DND-41 (cell line): Measurements from ENCODE around the gene CALML3.

ENCODE experiments used
- ATAC-seq: fragments of 200-7000 bp; cut with Tn5 transposase; 3 replicates; pipeline ENCODE4 v1.9.1; 2021; ENCODE audit warnings: low read depth; ENCODE audit not compliant: insufficient read depth
- DNase-seq: peaks from one replicate; pipeline ENCODE4 v3.0.0-alpha.2; 2020
- H2AFZ ChIP-seq: 2 replicates; pipeline ENCODE4 v1.6.0; 2012; ENCODE audit warnings: low read depth, low read length
- H3K27ac ChIP-seq: 2 replicates; pipeline ENCODE4 v1.5.1; 2012; ENCODE audit warnings: low read length, inconsistent platforms
- H3K27me3 ChIP-seq: fragments of 200-600 bp; sonication (generic); 2 replicates; pipeline ENCODE4 v1.6.0; 2012; ENCODE audit warnings: low read length, mild to moderate bottlenecking, inconsistent platforms; ENCODE audit not compliant: insufficient read depth, poor library complexity
- H3K36me3 ChIP-seq: 2 replicates; pipeline ENCODE4 v1.5.1; 2012; ENCODE audit warnings: low read length, inconsistent platforms; ENCODE audit not compliant: insufficient read depth
- H3K4me1 ChIP-seq: 2 replicates; pipeline ENCODE4 v1.5.1; 2012; ENCODE audit warnings: mild to moderate bottlenecking, low read length; ENCODE audit not compliant: insufficient read depth
- H3K4me2 ChIP-seq: 2 replicates; pipeline ENCODE4 v1.6.0; 2012; ENCODE audit warnings: mild to moderate bottlenecking, moderate library complexity, low read length, inconsistent platforms; ENCODE audit not compliant: insufficient read depth
- H3K4me3 ChIP-seq, 2 experiments: fragments of 200-600 bp in 1 of 2; shearing (Covaris generic) in 1 of 2; 2 replicates each; pipeline ENCODE4 v1.5.1; 2012 to 2016; ENCODE audit warnings: inconsistent platforms in 2 of 2, low read length in 2 of 2, mild to moderate bottlenecking in 2 of 2, low read depth in 1 of 2, moderate library complexity in 1 of 2
- H3K79me2 ChIP-seq: 2 replicates; pipeline ENCODE4 v1.6.0; 2012; ENCODE audit warnings: low read length, inconsistent platforms; ENCODE audit not compliant: insufficient read depth
- H3K9ac ChIP-seq: 2 replicates; pipeline ENCODE4 v1.6.0; 2012; ENCODE audit warnings: low read depth, mild to moderate bottlenecking, inconsistent platforms, low read length, moderate library complexity
- H3K9me3 ChIP-seq: 2 replicates; pipeline ENCODE4 v1.5.1; 2012; ENCODE audit warnings: low read length, moderate library complexity, mild to moderate bottlenecking, inconsistent platforms; ENCODE audit not compliant: insufficient read depth, severe bottlenecking
- H4K20me1 ChIP-seq: 2 replicates; pipeline ENCODE4 v1.6.0; 2012; ENCODE audit warnings: low read length; ENCODE audit not compliant: insufficient read depth
- CTCF ChIP-seq: IDR thresholded peaks from 2 replicates; pipeline ENCODE4 v1.5.1; 2012; ENCODE audit warnings: borderline replicate concordance, low read length, moderate library complexity, mild to moderate bottlenecking; ENCODE audit not compliant: poor library complexity, severe bottlenecking; ENCODE audit errors: extremely low read depth
- EZH2 ChIP-seq: IDR thresholded peaks from 3 replicates; pipeline ENCODE4 v1.6.1; 2012; ENCODE audit warnings: borderline replicate concordance, low read depth, mild to moderate bottlenecking, moderate library complexity, low read length, inconsistent platforms; ENCODE audit not compliant: severe bottlenecking

Gene CALML3

GRCh38 chr10:5512331-5512730 lies 12.4 kb upstream of the CALML3 start:
- H3K27me3 ChIP-seq: peaks cover 11% of the 10 kb centered on the region
- TF ChIP-seq CTCF (no peak), EZH2 (no peak)
- no peak overlapping the region for H3K9ac ChIP-seq
- no peaks in the 10 kb centered on the region for H3K79me2 ChIP-seq
- no peak for ATAC-seq
- no peak for DNase-seq
- H4K20me1 ChIP-seq: no peaks in the 10 kb centered on the region
- H2AFZ ChIP-seq: no peak overlapping the region
- no peaks in the 10 kb centered on the region for H3K9me3 ChIP-seq
- no peaks in the 10 kb centered on the region for H3K4me1 ChIP-seq
- no peaks in the 10 kb centered on the region for H3K36me3 ChIP-seq
- no peak overlapping the region for H3K4me2 ChIP-seq
- no peak overlapping the region for H3K27ac ChIP-seq
- H3K4me3 ChIP-seq: no peak overlapping the region

- Histone ChIP-seq H3K36me3 (no peaks in the 10 kb centered on the region), H3K4me3 (no peak overlapping the region), H3K79me2 (no peaks in the 10 kb centered on the region), H3K4me1 (no peaks in the 10 kb centered on the region), H3K9ac (no peak overlapping the region), H3K9me3 (no peaks in the 10 kb centered on the region), H3K27ac (no peak overlapping the region), H4K20me1 (no peaks in the 10 kb centered on the region), H3K27me3 (peaks cover 11% of the 10 kb centered on the region), H2AFZ (no peak overlapping the region), H3K4me2 (no peak overlapping the region)
- DNase-seq: peak; percentile 12
- peak; percentile 56; the same call in 2 of the 3 replicates for ATAC-seq
- no peak for TF ChIP-seq CTCF
- no peak for TF ChIP-seq EZH2
These were observed 11.7 kb upstream of the CALML3 start for GRCh38 chr10:5512881-5513612.

- ATAC-seq: no peak
These were observed 10.4 kb upstream of the CALML3 start for GRCh38 chr10:5514226-5514850.

More at GRCh38 chr10:5514226-5514850, 10.4 kb upstream of the CALML3 start:
- Histone ChIP-seq H3K27ac (no peak overlapping the region), H2AFZ (no peak overlapping the region), H3K36me3 (no peaks in the 10 kb centered on the region), H3K27me3 (peaks cover 17% of the 10 kb centered on the region), H3K4me3 (no peak overlapping the region), H3K9me3 (no peaks in the 10 kb centered on the region), H3K4me2 (no peak overlapping the region), H3K9ac (no peak overlapping the region), H3K4me1 (no peaks in the 10 kb centered on the region), H4K20me1 (no peaks in the 10 kb centered on the region), H3K79me2 (no peaks in the 10 kb centered on the region)
- no peak for DNase-seq
- TF ChIP-seq CTCF (no peak), EZH2 (no peak)
